Mesendoderm (in vitro differentiated cells): ENCODE data around the gene PSMA3.

ENCODE experiments used
- DNase-seq: peaks from one replicate; pipeline ENCODE4 v3.0.0; 2013
- H2AK5ac ChIP-seq: 2 replicates; pipeline ENCODE4 v1.6.1; 2013; ENCODE audit warnings: low read length, inconsistent platforms
- H2BK120ac ChIP-seq: 2 replicates; pipeline ENCODE4 v1.6.1; 2013; ENCODE audit warnings: low read depth, mild to moderate bottlenecking, low read length, moderate library complexity, mixed read lengths
- H2BK15ac ChIP-seq: replicated peaks from 2 replicates; pipeline ENCODE4 v1.6.1; 2013; ENCODE audit warnings: low read depth, mild to moderate bottlenecking, moderate library complexity
- H2BK5ac ChIP-seq: 2 replicates; pipeline ENCODE4 v1.6.1; 2013; ENCODE audit warnings: low read length, inconsistent platforms
- H3K18ac ChIP-seq: 2 replicates; pipeline ENCODE4 v1.6.1; 2013; ENCODE audit warnings: mild to moderate bottlenecking, low read length, mixed read lengths
- H3K23ac ChIP-seq: one replicate; pipeline ENCODE4 v1.6.1; 2013; ENCODE audit warnings: low read length
- H3K27ac ChIP-seq: 2 replicates; pipeline ENCODE4 v1.5.1; 2013; ENCODE audit warnings: low read depth, mild to moderate bottlenecking, inconsistent platforms, low read length, moderate library complexity
- H3K27me3 ChIP-seq: 2 replicates; pipeline ENCODE4 v1.6.1; 2013; ENCODE audit warnings: low read length, control low read depth, mild to moderate bottlenecking, inconsistent platforms; ENCODE audit not compliant: insufficient read depth, poor library complexity
- H3K36me3 ChIP-seq: 2 replicates; pipeline ENCODE4 v1.6.1; 2013; ENCODE audit warnings: low read length, inconsistent platforms; ENCODE audit not compliant: control insufficient read depth, insufficient read depth
- H3K4ac ChIP-seq: one replicate; pipeline ENCODE4 v1.6.1; 2013; ENCODE audit warnings: low read depth, mild to moderate bottlenecking, low read length, moderate library complexity
- H3K4me1 ChIP-seq: 2 replicates; pipeline ENCODE4 v1.6.1; 2013; ENCODE audit warnings: low read depth, low read length, inconsistent platforms; ENCODE audit not compliant: control insufficient read depth
- H3K4me2 ChIP-seq: 2 replicates; pipeline ENCODE4 v1.6.1; 2013; ENCODE audit warnings: low read length
- H3K4me3 ChIP-seq: 2 replicates; pipeline ENCODE4 v1.5.1; 2013; ENCODE audit warnings: mild to moderate bottlenecking, low read length
- H3K56ac ChIP-seq: one replicate; pipeline ENCODE4 v1.6.1; 2013; ENCODE audit warnings: low read length
- H3K79me1 ChIP-seq: 2 replicates; pipeline ENCODE4 v1.6.1; 2013; ENCODE audit warnings: low read length, inconsistent platforms
- H3K79me2 ChIP-seq: 2 replicates; pipeline ENCODE4 v1.6.1; 2013; ENCODE audit warnings: mild to moderate bottlenecking, low read length; ENCODE audit not compliant: control insufficient read depth, insufficient read depth
- H3K9ac ChIP-seq: 2 replicates; pipeline ENCODE4 v1.6.1; 2013; ENCODE audit warnings: low read length, inconsistent platforms
- H4K5ac ChIP-seq: one replicate; pipeline ENCODE4 v1.6.1; 2013; ENCODE audit warnings: low read length
- H4K8ac ChIP-seq: one replicate; pipeline ENCODE4 v1.6.1; 2013; ENCODE audit warnings: low read depth, mild to moderate bottlenecking, control low read depth, low read length, moderate library complexity
- WGBS: extraction: QIAGEN DNeasy Blood & Tissue Kit; methylation state at CpG from one replicate; pipeline ENCODE4 v1.1.7; 2013; ENCODE audit warnings: low lambda C conversion rate, missing lambda C conversion rate; ENCODE audit not compliant: insufficient coverage; ENCODE audit errors: extremely low coverage; 5-methylcytosine and 5-hydroxymethylcytosine counted together

The PSMA3 gene

DNA sequence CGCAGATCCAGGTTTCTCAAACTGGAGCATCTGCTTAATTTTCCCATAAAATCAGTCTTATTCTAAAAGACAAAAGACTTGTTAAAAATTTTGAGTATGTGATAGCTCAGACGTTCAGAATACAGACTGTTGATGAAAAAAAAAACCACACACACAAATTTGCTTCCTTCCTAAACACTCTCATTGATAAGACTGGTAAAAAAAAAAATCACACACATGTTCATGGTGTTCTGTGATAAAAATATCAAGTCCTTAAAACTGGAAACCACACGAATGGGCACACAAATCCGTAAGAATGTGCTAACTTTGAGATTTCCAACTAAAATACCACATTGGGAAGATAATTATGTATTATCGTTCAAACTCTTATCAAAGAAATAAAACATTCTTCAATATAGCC, 47.0 kb downstream of the PSMA3 start:
- Histone ChIP-seq H3K27me3 (no peaks in the 10 kb centered on the region), H2BK15ac (no peak overlapping the region), H3K27ac (no peak overlapping the region), H2AK5ac (no peak overlapping the region), H2BK5ac (no peak overlapping the region), H3K9ac (no peak overlapping the region), H3K4ac (no peak overlapping the region), H2BK120ac (no peak overlapping the region), H3K36me3 (peaks cover 4% of the 10 kb centered on the region), H3K4me1 (no peaks in the 10 kb centered on the region), H4K8ac (no peak overlapping the region), H3K56ac (no peak overlapping the region), H3K4me3 (no peak overlapping the region), H3K79me1 (peaks cover 17% of the 10 kb centered on the region), H4K5ac (no peak overlapping the region), H3K18ac (no peak overlapping the region), H3K79me2 (peaks cover 39% of the 10 kb centered on the region), H3K23ac (no peak overlapping the region), H3K4me2 (no peak overlapping the region)
- DNase-seq: no peak
- no CpG with 5 or more reads among the region's 5 CpGs for WGBS

GRCh38 chr14:58292187-58292586, 47.5 kb downstream of the PSMA3 start:
- Histone ChIP-seq H4K8ac (no peak overlapping the region), H3K56ac (no peak overlapping the region), H3K79me2 (peaks cover 43% of the 10 kb centered on the region), H2BK5ac (no peak overlapping the region), H3K79me1 (peaks cover 17% of the 10 kb centered on the region), H2AK5ac (no peak overlapping the region), H3K4me3 (no peak overlapping the region), H3K4me1 (no peaks in the 10 kb centered on the region), H3K4me2 (no peak overlapping the region), H3K36me3 (peaks cover 4% of the 10 kb centered on the region), H4K5ac (no peak overlapping the region), H3K27me3 (no peaks in the 10 kb centered on the region), H3K23ac (no peak overlapping the region), H3K9ac (no peak overlapping the region), H3K18ac (no peak overlapping the region), H3K27ac (no peak overlapping the region), H3K4ac (no peak overlapping the region), H2BK15ac (no peak overlapping the region), H2BK120ac (no peak overlapping the region)
- no peak for DNase-seq
- no CpG with 5 or more reads among the region's 3 CpGs for WGBS

GRCh38 chr14:58294201-58294600, 49.6 kb downstream of the PSMA3 start:
- Histone ChIP-seq H2AK5ac (no peak overlapping the region), H4K8ac (no peak overlapping the region), H3K23ac (peak overlapping the region; percentile 74), H3K18ac (no peak overlapping the region), H3K56ac (no peak overlapping the region), H3K36me3 (peaks cover 4% of the 10 kb centered on the region), H3K4ac (no peak overlapping the region), H2BK120ac (no peak overlapping the region), H3K27me3 (no peaks in the 10 kb centered on the region), H4K5ac (no peak overlapping the region), H3K4me2 (no peak overlapping the region), H2BK5ac (no peak overlapping the region), H2BK15ac (no peak overlapping the region), H3K79me1 (peaks cover 9% of the 10 kb centered on the region), H3K4me1 (no peaks in the 10 kb centered on the region), H3K79me2 (peaks cover 41% of the 10 kb centered on the region), H3K27ac (no peak overlapping the region), H3K4me3 (no peak overlapping the region), H3K9ac (no peak overlapping the region)
- no peak for DNase-seq
- WGBS: no CpG with 5 or more reads among the region's 7 CpGs

GRCh38 chr14:58296726-58297125, 52.1 kb downstream of the PSMA3 start:
- H2BK15ac ChIP-seq: no peak overlapping the region
- peak overlapping the region; percentile 11 for H3K56ac ChIP-seq
- peaks cover 4% of the 10 kb centered on the region for H3K36me3 ChIP-seq
- no peaks in the 10 kb centered on the region for H3K4me1 ChIP-seq
- H3K4me3 ChIP-seq: peak overlapping the region; percentile 10
- H3K4ac ChIP-seq: no peak overlapping the region
- no peak overlapping the region for H3K18ac ChIP-seq
- H2AK5ac ChIP-seq: no peak overlapping the region
- H3K23ac ChIP-seq: no peak overlapping the region
- H3K27ac ChIP-seq: no peak overlapping the region
- no peak overlapping the region for H2BK5ac ChIP-seq
- H4K8ac ChIP-seq: no peak overlapping the region
- peak overlapping the region; percentile 76 for H3K9ac ChIP-seq
- no CpG with 5 or more reads among the region's 3 CpGs for WGBS
- H3K79me1 ChIP-seq: peaks cover 11% of the 10 kb centered on the region
- peak overlapping the region; percentile 69 for H3K4me2 ChIP-seq
- DNase-seq: no peak
- peaks cover 45% of the 10 kb centered on the region for H3K79me2 ChIP-seq
- H3K27me3 ChIP-seq: no peaks in the 10 kb centered on the region
- no peak overlapping the region for H4K5ac ChIP-seq
- H2BK120ac ChIP-seq: no peak overlapping the region

DNA sequence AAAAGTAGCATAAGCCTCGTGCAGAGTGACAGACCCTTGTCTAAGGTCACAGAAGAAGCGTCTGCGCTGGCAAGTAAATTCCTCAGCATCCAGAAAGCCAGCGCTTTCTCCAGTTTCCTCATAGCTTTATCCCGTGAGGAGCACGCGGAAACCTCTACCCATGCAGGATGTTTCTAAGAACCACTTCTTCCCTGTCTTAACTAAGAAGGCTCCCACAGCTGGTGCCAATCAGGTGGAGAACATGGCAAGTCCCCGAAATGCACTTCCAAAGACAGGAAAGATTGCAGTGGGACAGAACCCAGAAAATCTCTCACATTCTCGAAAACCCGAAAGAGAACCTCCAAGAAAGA, 52.7 kb downstream of the PSMA3 start:
- Histone ChIP-seq H4K8ac (no peak overlapping the region), H3K18ac (no peak overlapping the region), H3K4me3 (peak overlapping the region; percentile 95), H3K23ac (no peak overlapping the region), H3K79me1 (peaks cover 11% of the 10 kb centered on the region), H3K56ac (peak overlapping the region; percentile 100), H4K5ac (no peak overlapping the region), H3K4me2 (peak overlapping the region; percentile 9), H3K27me3 (no peaks in the 10 kb centered on the region), H3K79me2 (peaks cover 45% of the 10 kb centered on the region), H2BK5ac (peak overlapping the region; percentile 7), H3K36me3 (peaks cover 4% of the 10 kb centered on the region), H3K27ac (no peak overlapping the region), H2BK120ac (no peak overlapping the region), H2BK15ac (no peak overlapping the region), H3K4me1 (no peaks in the 10 kb centered on the region), H3K4ac (no peak overlapping the region), H2AK5ac (no peak overlapping the region), H3K9ac (peak overlapping the region; percentile 76)
- WGBS: no CpG with 5 or more reads among the region's 10 CpGs
- DNase-seq: no peak

- Histone ChIP-seq H2AK5ac (no peak overlapping the region), H3K23ac (peak overlapping the region; percentile 87), H3K79me1 (peaks cover 11% of the 10 kb centered on the region), H3K4me3 (peak overlapping the region; percentile 98), H3K79me2 (peaks cover 41% of the 10 kb centered on the region), H3K9ac (peak overlapping the region; percentile 99), H2BK5ac (peak overlapping the region; percentile 98), H3K18ac (peak overlapping the region; percentile 77), H2BK120ac (no peak overlapping the region), H4K5ac (peak overlapping the region; percentile 77), H3K4me2 (peak overlapping the region; percentile 44), H3K56ac (peak overlapping the region; percentile 100), H2BK15ac (no peak overlapping the region), H3K27me3 (no peaks in the 10 kb centered on the region), H3K4ac (no peak overlapping the region), H4K8ac (no peak overlapping the region), H3K36me3 (peaks cover 4% of the 10 kb centered on the region), H3K4me1 (no peaks in the 10 kb centered on the region), H3K27ac (peak overlapping the region; percentile 99)
- WGBS: no CpG with 5 or more reads among the region's 40 CpGs
- DNase-seq: peak; percentile 100
Measured at GRCh38 chr14:58297762-58298476, 53.3 kb downstream of the PSMA3 start.
